ENCODE measurements around the gene EYS.

- TF ChIP-seq CTCF (IDR thresholded peaks at IDR 0.05): no peak
- no peak for TF ChIP-seq POLR2A (IDR thresholded peaks at IDR 0.05)
- TF ChIP-seq POLR2AphosphoS5 (IDR thresholded peaks at IDR 0.05): no peak
Measured at GRCh38 chr6:64477391-64477790, 1229.6 kb downstream of the EYS start.
